D721Med (cell line): Measurements from ENCODE around the gene CAMK1D.
"Not testable (repeated sequence)": the region's sequence is repeated elsewhere in the genome, so short reads cannot be mapped to it uniquely, and the experiment has no call there.

Experiments
- DNase-seq: peaks from one replicate; pipeline ENCODE4 v3.0.0; 2011; ENCODE audit warnings: low spot score; ENCODE audit not compliant: insufficient read length
- FAIRE-seq: peaks from 2 replicates; lab custom pipeline; 2011; peaks lifted over from hg19 to GRCh38; lab: Jason Lieb, UNC
- CTCF ChIP-seq: IDR thresholded peaks from 2 replicates; pipeline ENCODE4 v1.5.1; 2012; ENCODE audit warnings: mild to moderate bottlenecking, control low read depth; ENCODE audit not compliant: insufficient read depth; ENCODE audit errors: missing control alignments

CAMK1D gene

GRCh38 chr10:12438919-12439692 lies 89.8 kb downstream of the CAMK1D start:
- TF ChIP-seq CTCF, result no peak
- FAIRE-seq (no peak), DNase-seq (no peak)

- not testable (repeated sequence) for FAIRE-seq, DNase-seq
Measured at GRCh38 chr10:12439767-12440166, 90.4 kb downstream of the CAMK1D start.

- DNase-seq (no peak), FAIRE-seq (no peak)
- no peak for TF ChIP-seq CTCF
Measured at GRCh38 chr10:12443026-12443425, 93.7 kb downstream of the CAMK1D start.

- TF ChIP-seq CTCF, result no peak
- FAIRE-seq (no peak), DNase-seq (no peak)
Measured at GRCh38 chr10:12444981-12445700, 95.8 kb downstream of the CAMK1D start.

- FAIRE-seq (no peak), DNase-seq (no peak)
- TF ChIP-seq CTCF, result no peak
Measured at GRCh38 chr10:12445701-12446334, 96.5 kb downstream of the CAMK1D start.

- no peak for FAIRE-seq
- no peak for DNase-seq
- no peak for TF ChIP-seq CTCF
Measured at GRCh38 chr10:12448340-12448728, 99.0 kb downstream of the CAMK1D start.

- TF ChIP-seq CTCF, result no peak
- DNase-seq, result no peak
- no peak for FAIRE-seq
Measured at GRCh38 chr10:12448729-12449391, 99.5 kb downstream of the CAMK1D start.
